ENCODE measurements around the gene SLC41A3.

The SLC41A3 gene

GRCh38 chr3:126119976-126120375 lies 36.1 kb upstream of the SLC41A3 start:
- DNase-seq (ENCODE audit: low spot score): no peak

DNA sequence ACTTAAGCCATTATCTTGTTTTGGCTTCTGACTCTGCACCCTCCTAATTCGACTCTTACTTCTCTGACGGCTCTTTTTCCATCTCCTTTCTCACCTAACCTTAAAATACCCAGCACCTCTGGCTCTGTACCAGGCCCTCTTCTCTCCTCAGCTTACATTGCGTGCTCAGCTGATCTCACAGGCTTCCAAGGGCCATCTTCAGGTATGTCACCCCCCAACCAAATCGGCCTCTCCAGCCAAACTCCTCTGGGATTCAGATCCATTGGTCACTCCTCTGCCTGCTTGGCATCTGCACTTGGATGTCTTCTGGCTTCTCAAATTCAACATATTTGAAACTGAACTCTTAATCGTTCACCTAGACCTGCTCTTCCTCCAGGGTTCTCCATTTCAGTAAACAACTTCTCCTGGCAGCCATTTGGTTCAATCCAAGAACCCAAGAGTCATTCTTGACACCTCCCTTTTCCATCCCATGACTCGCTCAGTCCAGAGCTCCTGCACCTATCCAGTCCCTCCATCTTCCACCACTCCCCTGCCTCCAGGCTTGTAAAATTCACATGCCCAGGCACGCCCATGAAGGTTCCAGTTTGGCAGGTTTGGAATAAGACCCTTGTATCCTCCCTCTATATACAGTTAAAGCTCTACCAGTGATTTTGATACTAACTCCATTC lies 35.2 kb upstream of the SLC41A3 start:
- no peak for DNase-seq (ENCODE audit: low spot score)

DNA sequence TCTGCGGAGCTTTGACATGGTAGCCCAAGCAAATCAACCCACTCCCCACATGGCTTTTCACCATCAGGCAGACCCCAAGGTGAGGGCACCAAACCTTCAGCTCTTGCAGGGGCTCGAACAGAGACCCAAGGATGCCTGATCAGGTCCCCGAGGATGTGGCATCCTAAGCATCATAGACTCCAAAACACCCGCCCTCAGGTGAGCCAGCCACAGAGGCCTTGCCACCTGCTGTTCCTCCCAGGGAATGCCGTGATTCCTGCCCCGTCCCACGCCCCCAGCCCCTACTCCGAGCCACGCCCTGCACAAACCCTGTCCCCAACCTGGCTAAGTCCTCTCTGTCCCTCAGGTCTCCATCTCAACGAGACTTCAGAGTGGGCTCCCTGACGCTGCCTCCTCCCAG lies 34.7 kb upstream of the SLC41A3 start:
- DNase-seq (ENCODE audit: low spot score): no peak

DNA sequence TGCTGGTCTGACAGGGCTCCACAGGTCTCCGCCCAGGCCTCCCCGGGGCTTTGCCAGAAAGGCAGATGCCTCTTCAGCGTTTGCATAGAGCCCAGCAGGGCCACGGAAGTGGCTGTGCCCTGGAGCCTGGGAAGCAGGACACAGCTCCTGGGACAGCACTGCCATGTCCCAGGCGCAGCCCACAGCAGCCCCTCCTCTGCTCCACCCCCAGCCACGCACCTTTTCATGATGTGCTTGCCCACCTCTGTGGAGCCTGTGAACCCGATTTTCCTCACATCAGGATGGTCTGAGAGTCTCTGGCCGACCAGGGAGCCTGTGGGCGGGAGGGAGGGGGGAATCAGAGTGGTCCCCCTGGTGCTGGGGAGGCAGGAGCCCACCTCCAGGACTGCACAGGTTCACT lies 33.9 kb upstream of the SLC41A3 start:
- DNase-seq (ENCODE audit: low spot score): no peak

DNA sequence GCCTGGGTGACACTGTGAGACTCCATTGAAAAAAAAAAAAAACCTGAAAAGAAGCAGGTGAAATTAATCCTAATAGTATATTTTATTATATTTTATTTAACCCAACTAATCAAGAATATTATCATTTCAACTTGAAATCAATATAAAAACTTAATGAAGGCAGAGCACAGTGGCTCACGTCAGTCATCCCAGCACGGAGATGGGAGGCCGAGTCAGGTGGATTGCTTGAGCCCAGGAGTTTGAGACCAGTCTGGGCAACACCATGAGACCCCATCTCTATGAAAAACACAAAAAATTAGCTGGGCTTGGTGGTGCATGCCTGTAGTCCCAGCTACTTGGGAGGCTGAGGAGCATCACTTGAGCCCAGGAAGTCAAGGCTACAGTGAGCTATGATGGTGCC lies 33.3 kb upstream of the SLC41A3 start:
- no peak for DNase-seq (ENCODE audit: low spot score)

GRCh38 chr3:126116526-126116925 lies 32.6 kb upstream of the SLC41A3 start:
- no peak for DNase-seq (ENCODE audit: low spot score)

- no peak for DNase-seq (ENCODE audit: low spot score)
These were observed 30.8 kb upstream of the SLC41A3 start for GRCh38 chr3:126114443-126115386.

GRCh38 chr3:126113733-126114442 lies 30.0 kb upstream of the SLC41A3 start:
- DNase-seq (ENCODE audit: low spot score): peak; percentile 14

- DNase-seq (ENCODE audit: low spot score): no peak
These were observed 29.3 kb upstream of the SLC41A3 start for GRCh38 chr3:126113238-126113555.

GRCh38 chr3:126112531-126113237 lies 28.8 kb upstream of the SLC41A3 start:
- DNase-seq (ENCODE audit: low spot score): no peak

- no peak for DNase-seq (ENCODE audit: low spot score)
These were observed 27.9 kb upstream of the SLC41A3 start for GRCh38 chr3:126111566-126112475.

GRCh38 chr3:126111126-126111551 lies 27.2 kb upstream of the SLC41A3 start:
- DNase-seq (ENCODE audit: low spot score): no peak

DNA sequence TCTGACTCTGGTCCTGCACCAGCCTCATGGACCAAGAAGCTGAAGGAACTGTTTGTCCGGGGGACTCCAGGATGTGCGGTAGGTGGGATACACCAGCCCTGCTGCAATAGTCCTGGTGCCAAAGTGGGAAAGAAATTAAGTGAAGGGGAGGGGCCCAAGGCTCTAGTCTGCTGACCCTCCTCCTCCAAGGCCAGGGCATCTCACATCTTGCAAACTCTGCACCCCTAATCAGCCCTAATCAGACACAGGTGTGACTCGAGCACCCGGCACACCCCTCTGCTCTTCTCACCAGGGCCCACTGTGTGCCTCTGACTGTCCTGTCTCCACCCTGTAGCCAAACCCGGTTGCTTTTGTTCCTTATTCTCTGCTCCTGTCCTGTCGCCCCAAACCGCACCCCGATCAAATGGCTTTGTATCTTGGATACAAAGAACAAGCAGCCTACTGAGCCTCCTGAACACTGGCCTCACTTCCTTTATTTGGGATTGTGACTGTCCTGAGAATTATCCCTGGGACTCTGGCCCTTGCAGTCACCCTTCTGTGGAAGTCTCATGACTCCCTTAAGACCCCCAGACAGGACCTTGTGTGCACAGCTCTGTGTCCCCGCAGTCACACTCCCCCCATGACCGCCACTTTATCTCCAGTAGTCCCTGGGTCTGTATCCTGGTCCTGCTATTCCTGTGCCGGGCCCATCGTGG lies 26.7 kb upstream of the SLC41A3 start:
- DNase-seq (ENCODE audit: low spot score): no peak

DNA sequence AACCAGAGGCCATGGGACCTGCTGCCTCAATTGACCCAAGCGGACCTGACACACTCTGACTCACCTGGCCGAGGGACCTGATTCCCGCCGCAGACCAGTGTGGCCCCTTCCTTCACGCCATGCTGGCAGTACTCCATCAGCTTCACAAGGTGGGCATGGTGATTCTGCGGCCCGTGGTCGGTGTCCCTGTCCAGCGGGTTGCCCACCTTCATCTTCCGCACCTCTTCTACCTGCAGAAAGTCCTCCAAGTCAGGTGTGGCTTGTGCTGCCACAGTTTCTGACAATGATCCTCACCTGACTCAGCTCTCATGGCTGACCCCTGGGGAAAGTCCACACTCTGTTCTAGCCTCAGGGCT lies 25.9 kb upstream of the SLC41A3 start:
- DNase-seq (ENCODE audit: low spot score): no peak

GRCh38 chr3:126109146-126109879 lies 25.4 kb upstream of the SLC41A3 start:
- no peak for DNase-seq (ENCODE audit: low spot score)

DNA sequence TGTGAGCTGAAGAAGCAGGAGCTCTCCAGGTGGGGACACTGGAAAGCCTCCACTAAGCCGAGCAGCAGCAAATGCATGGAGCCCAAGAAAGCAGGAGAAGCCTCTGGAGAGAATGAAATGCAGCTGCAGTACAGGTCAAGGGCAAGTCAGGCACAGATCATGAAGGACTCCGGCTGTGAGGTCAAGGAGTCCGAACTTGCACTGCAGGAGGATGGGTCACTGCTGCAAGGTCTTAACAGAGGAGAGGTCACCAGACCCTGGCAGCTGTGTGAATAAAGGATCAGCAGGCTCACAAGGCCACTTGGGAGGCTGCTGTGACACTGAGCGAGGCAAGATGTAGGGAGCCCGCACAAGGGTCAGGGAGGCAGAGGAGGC lies 24.7 kb upstream of the SLC41A3 start:
- DNase-seq (ENCODE audit: low spot score): no peak

DNA sequence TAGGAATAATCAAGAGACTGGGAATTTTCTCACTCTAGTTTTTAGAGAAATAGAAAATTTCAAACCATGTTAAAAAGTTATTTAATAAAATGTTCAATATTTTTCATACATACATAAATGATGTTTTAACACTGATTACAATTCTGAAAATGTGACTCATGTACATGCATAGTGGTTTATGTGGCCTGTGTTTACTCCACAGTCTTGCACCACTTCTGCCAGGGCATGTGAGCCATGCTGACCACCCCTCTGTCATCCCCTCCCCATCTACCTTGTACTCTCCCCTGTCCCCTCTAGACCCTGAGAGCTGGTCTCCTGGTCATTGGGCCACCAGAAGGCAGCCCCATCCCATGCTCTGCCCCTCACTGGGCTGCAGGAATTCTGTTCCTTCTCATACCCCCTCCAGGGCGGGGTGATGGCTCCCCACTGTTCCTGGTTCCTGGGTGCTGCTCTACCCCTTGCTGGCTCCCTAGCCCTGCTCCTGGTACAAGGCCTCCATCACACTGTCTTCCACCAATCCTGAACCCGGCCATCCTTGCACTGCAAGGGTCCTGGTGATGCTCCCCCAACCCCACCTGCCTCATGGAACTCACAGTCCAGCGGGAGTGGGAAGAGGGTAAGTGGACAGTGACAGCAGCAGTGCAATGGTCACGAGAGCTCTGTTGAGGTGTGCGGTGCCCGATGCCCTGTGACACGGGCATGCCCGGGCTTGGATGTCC lies 24.2 kb upstream of the SLC41A3 start:
- DNase-seq (ENCODE audit: low spot score): no peak

GRCh38 chr3:126107203-126107939 lies 23.4 kb upstream of the SLC41A3 start:
- no peak for DNase-seq (ENCODE audit: low spot score)
